PC-3 (cell line): Measurements from ENCODE around the gene NAPSA. TPM values are rescaled to one million over a fixed set of nuclear protein-coding genes. Genes with fewer than 3 reads are reported as not detected.

Source experiments
- ATAC-seq: fragments of 200-7000 bp; cut with Tn5 transposase; 2 replicates; pipeline ENCODE4 v1.9.1; 2020; ENCODE audit warnings: mild to moderate bottlenecking, moderate library complexity
- BruUV-seq: library from RNA; stranded (reverse); fragments of 400-500 nt; replicated peaks from 2 replicates; lab custom pipeline; 2021; lab: Mats Ljungman, UMichigan
- CTCF ChIA-PET: fragments of 300-600 bp; sonication (Branson Sonifier 250); formaldehyde crosslinking; loops from one replicate; lab custom pipeline; 2022; ENCODE audit warnings: antibody characterized with exemption; lab: Charles Lee
- POLR2A ChIA-PET: fragments of 300-600 bp; sonication (Branson Sonifier 250); formaldehyde crosslinking; loops from one replicate; lab custom pipeline; 2022; ENCODE audit warnings: antibody characterized with exemption; ENCODE audit not compliant: unreplicated experiment; lab: Charles Lee
- DNase-seq: peaks from one replicate; pipeline ENCODE4 v3.0.0-alpha.2; 2015
- H2AFZ ChIP-seq: fragments of 300-600 bp; sonication (generic); 2 replicates; pipeline ENCODE4 v1.6.0; 2016; ENCODE audit warnings: antibody characterized with exemption, low read length
- H3F3A ChIP-seq: fragments of 300-600 bp; sonication (generic); one replicate; pipeline ENCODE4 v1.6.0; 2017; ENCODE audit warnings: antibody characterized with exemption, low read length, control low read depth, mild to moderate bottlenecking; ENCODE audit not compliant: unreplicated experiment
- H3K27ac ChIP-seq: fragments of 300-600 bp; sonication (generic); 2 replicates; pipeline ENCODE4 v1.5.1; 2016; ENCODE audit warnings: mild to moderate bottlenecking, low read length
- H3K27me3 ChIP-seq: fragments of 300-600 bp; sonication (generic); 2 replicates; pipeline ENCODE4 v1.6.1; 2016; ENCODE audit warnings: low read length, mixed read lengths
- H3K36me3 ChIP-seq: fragments of 300-600 bp; sonication (generic); 2 replicates; pipeline ENCODE4 v1.6.1; 2016; ENCODE audit warnings: low read depth, mixed run types, low read length, mixed read lengths
- H3K4me1 ChIP-seq: fragments of 300-600 bp; sonication (generic); 2 replicates; pipeline ENCODE4 v1.5.1; 2016; ENCODE audit warnings: low read length; ENCODE audit not compliant: insufficient read depth
- H3K4me2 ChIP-seq: fragments of 300-600 bp; sonication (generic); 2 replicates; pipeline ENCODE4 v1.6.0; 2016; ENCODE audit warnings: low read length
- H3K4me3 ChIP-seq: fragments of 300-600 bp; sonication (generic); 2 replicates; pipeline ENCODE4 v1.5.1; 2016; ENCODE audit warnings: mild to moderate bottlenecking, low read length, mixed read lengths
- H3K79me2 ChIP-seq: fragments of 300-600 bp; sonication (generic); 2 replicates; pipeline ENCODE4 v1.6.1; 2017; ENCODE audit warnings: low read length, mixed read lengths
- H3K9ac ChIP-seq: fragments of 300-600 bp; sonication (generic); 2 replicates; pipeline ENCODE4 v1.6.0; 2016; ENCODE audit warnings: mild to moderate bottlenecking, low read length
- H3K9me2 ChIP-seq: fragments of 300-600 bp; sonication (generic); replicated peaks from 2 replicates; pipeline ENCODE4 v1.6.1; 2016; ENCODE audit warnings: mixed run types, low read length, mixed read lengths
- H3K9me3 ChIP-seq: fragments of 300-600 bp; sonication (generic); 2 replicates; pipeline ENCODE4 v1.6.1; 2016; ENCODE audit warnings: low read length, mixed read lengths
- H4K20me1 ChIP-seq: fragments of 300-600 bp; sonication (generic); 2 replicates; pipeline ENCODE4 v1.6.1; 2016; ENCODE audit warnings: low read length, mixed read lengths
- EZH2phosphoT487 ChIP-seq: fragments of 300-600 bp; sonication (generic); IDR thresholded peaks from 2 replicates; pipeline ENCODE4 v1.6.1; 2018; ENCODE audit warnings: mild to moderate bottlenecking, antibody characterized with exemption, low read length, borderline replicate concordance
- intact Hi-C: fragments of 100-400 bp; cut with micrococcal nuclease; formaldehyde crosslinking; loops from 2 replicates; pipeline ENCODE4 v1.9.0; 2023
- total RNA-seq: library from RNA; depleted of rRNA; stranded (reverse); fragments of >200 nt; gene quantifications from 2 replicates; pipeline ENCODE4 v1.2.3, GENCODE V29; 2014
- TF ChIP-seq, protein P1 (sequence below): fragments of 300-600 bp; sonication (generic); conservative IDR thresholded peaks from 2 replicates; pipeline ENCODE4 v1.5.1; 2017; ENCODE audit warnings: antibody characterized with exemption, low read depth, mild to moderate bottlenecking, low read length

The NAPSA gene
- total RNA-seq, 1 experiment from 2014 or later, result 3.0 TPM

DNA sequence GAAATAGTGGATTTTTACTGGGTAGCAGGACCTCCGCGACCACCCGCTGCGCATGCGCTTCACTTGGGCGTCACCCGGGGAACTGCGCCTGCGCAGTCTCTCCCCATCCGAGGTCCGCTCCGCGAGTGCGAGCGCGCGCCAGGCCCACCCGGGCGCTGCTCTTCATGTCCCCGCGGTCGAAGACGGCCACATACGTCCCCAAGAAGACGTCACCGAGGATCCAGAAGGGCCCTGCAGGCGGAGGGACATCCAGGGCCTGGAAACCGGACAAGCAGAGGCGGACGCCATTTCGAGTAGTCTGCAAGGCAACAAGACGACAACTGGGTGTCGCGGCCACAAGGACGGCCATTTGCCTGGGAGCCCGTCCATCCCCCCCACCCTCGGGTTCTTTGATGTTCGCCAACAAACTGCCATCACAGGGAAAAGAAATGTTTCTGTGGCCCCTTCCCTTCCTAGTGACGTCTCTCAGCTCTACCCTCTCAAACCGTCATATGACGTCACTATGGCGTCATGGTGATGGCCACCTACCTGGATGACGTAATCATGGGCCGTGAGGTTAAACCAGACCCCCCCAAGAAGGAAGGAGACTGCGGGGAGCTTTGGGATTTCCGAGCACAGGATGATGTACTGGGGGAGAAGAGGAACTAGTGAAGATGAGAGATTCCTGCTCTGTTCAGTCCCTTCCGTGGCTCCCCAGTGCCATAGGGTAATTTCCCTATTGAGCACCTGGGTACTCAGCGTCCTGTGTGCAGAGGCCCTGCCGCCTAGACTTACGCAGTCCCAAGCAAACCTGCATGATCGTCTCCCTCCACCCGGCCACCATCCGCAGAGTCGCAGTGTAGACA, 6.7 kb downstream of the NAPSA start:
- Histone ChIP-seq H3K9ac (no peak overlapping the region), H3K36me3 (no peaks in the 10 kb centered on the region), H3F3A (no peaks in the 10 kb centered on the region), H3K4me2 (peak overlapping the region; percentile 79), H3K9me3 (no peaks in the 10 kb centered on the region), H4K20me1 (no peaks in the 10 kb centered on the region), H3K27ac (no peak overlapping the region), H3K9me2 (no peaks in the 10 kb centered on the region), H2AFZ (peak overlapping the region; percentile 65; the same call in 1 of the 2 replicates), H3K4me3 (peak overlapping the region; percentile 60), H3K27me3 (no peaks in the 10 kb centered on the region), H3K4me1 (no peaks in the 10 kb centered on the region; the same call in 1 of the 2 replicates), H3K79me2 (no peaks in the 10 kb centered on the region)
- intact Hi-C loops, result no loop called here
- TF ChIP-seq, protein P1, sequence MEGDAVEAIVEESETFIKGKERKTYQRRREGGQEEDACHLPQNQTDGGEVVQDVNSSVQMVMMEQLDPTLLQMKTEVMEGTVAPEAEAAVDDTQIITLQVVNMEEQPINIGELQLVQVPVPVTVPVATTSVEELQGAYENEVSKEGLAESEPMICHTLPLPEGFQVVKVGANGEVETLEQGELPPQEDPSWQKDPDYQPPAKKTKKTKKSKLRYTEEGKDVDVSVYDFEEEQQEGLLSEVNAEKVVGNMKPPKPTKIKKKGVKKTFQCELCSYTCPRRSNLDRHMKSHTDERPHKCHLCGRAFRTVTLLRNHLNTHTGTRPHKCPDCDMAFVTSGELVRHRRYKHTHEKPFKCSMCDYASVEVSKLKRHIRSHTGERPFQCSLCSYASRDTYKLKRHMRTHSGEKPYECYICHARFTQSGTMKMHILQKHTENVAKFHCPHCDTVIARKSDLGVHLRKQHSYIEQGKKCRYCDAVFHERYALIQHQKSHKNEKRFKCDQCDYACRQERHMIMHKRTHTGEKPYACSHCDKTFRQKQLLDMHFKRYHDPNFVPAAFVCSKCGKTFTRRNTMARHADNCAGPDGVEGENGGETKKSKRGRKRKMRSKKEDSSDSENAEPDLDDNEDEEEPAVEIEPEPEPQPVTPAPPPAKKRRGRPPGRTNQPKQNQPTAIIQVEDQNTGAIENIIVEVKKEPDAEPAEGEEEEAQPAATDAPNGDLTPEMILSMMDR, result no peak
- DNase-seq (peak; percentile 32), ATAC-seq (no peak)
- no TSS peak for BruUV-seq
- POLR2A ChIA-PET, result no interaction called here
- CTCF ChIA-PET, result no interaction called here

DNA sequence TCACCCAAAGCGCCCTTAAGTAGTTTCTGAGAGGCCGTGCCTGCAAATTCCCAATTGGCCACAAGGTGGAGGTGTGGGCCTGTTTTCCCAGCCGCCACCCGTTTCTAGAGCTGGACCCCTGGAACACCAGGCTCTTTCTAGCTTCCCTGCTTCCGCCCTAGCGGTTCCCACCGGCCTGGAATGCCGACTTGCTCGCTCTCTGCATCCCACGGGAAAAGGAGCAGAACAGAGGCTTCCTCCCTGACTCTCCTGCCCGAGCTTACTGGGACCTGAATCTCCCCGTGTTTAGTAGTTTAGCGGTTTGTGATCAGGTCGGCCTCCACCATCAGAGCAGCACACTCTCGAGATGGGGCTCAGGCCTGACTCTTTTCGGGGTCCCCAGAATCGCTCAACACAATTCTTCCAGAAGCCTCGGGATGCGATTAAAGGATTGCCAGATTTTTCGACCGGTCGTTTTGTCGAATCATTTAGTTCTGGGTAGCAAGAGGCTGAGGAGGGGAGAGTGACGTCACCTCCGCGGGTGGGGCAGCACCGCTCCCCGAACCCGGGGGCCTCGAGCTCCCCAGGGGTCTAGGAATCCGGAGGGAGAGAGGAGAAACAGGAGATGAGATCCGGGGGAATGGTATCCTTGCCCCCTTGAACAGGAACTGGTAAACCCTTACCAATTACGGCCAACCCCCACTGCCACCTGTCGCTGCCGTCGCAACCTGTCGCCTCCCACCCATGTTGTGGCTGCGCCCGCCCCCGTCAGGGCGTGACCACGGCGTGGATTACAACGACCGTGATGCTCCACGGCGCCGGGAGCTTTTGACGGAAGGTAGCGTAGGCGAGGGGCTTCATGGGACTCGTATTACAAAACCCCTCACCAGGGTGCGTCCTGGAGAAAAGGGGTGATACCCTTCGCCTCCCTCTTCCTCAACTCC, 8.0 kb downstream of the NAPSA start:
- TSS peak; percentile 69 for BruUV-seq
- TF ChIP-seq, protein P1, result peak; percentile 89
- TF ChIP-seq EZH2phosphoT487, result no peak
- POLR2A ChIA-PET, result no interaction called here
- no peaks in the 10 kb centered on the region for H3F3A ChIP-seq
- no peaks in the 10 kb centered on the region for H3K36me3 ChIP-seq
- peak overlapping the region; percentile 79 for H3K4me2 ChIP-seq
- H3K79me2 ChIP-seq, result no peaks in the 10 kb centered on the region
- H4K20me1 ChIP-seq, result no peaks in the 10 kb centered on the region
- H3K9ac ChIP-seq, result no peak overlapping the region
- no peak overlapping the region for H3K27ac ChIP-seq
- no peaks in the 10 kb centered on the region; the same call in 1 of the 2 replicates for H3K4me1 ChIP-seq
- ATAC-seq (peak; percentile 84), DNase-seq (peak; percentile 82)
- no peaks in the 10 kb centered on the region for H3K9me2 ChIP-seq
- no peaks in the 10 kb centered on the region for H3K27me3 ChIP-seq
- CTCF ChIA-PET, result interaction anchor here (0.6 to 1.4 kb wide), 8 partner anchors 10 to 663 kb away, joined by 3 to 8 read pairs (median 4); partner anchors contain the start of gene KCNC3
- peak overlapping the region; percentile 60 for H3K4me3 ChIP-seq
- no peaks in the 10 kb centered on the region for H3K9me3 ChIP-seq
- intact Hi-C loops, result loop anchor here (1.0 kb wide), 3 partner anchors 104 to 426 kb away; no protein-coding TSS in a partner anchor
- peak overlapping the region; percentile 79 for H2AFZ ChIP-seq
